Fibroblast of the conjunctiva (primary cell): Measurements from ENCODE around the gene ADAM22.

Experiments
- DNase-seq: peaks from one replicate; pipeline ENCODE4 v3.0.0-alpha.2; 2010; ENCODE audit warnings: low read depth

The ADAM22 gene

GRCh38 chr7:88040694-88041093, 106.6 kb downstream of the ADAM22 start:
- no peak for DNase-seq

- no peak for DNase-seq
These were observed 107.5 kb downstream of the ADAM22 start for GRCh38 chr7:88041583-88041982.

- DNase-seq, result no peak
These were observed 108.1 kb downstream of the ADAM22 start for GRCh38 chr7:88042157-88042556.

GRCh38 chr7:88042803-88043202, 108.8 kb downstream of the ADAM22 start:
- no peak for DNase-seq

- no peak for DNase-seq
These were observed 110.0 kb downstream of the ADAM22 start for GRCh38 chr7:88044069-88044468.

- no peak for DNase-seq
These were observed 113.0 kb downstream of the ADAM22 start for GRCh38 chr7:88046839-88047573.

- no peak for DNase-seq
These were observed 123.6 kb downstream of the ADAM22 start for GRCh38 chr7:88057655-88058054.

GRCh38 chr7:88062238-88062637, 128.2 kb downstream of the ADAM22 start:
- DNase-seq, result no peak

GRCh38 chr7:88069093-88069492, 135.0 kb downstream of the ADAM22 start:
- no peak for DNase-seq

GRCh38 chr7:88071994-88072714, 138.1 kb downstream of the ADAM22 start:
- DNase-seq, result no peak

GRCh38 chr7:88072715-88073055, 138.6 kb downstream of the ADAM22 start:
- no peak for DNase-seq

GRCh38 chr7:88073626-88074025, 139.6 kb downstream of the ADAM22 start:
- no peak for DNase-seq

GRCh38 chr7:88075216-88075615, 141.2 kb downstream of the ADAM22 start:
- no peak for DNase-seq

- no peak for DNase-seq
These were observed 149.8 kb downstream of the ADAM22 start for GRCh38 chr7:88083883-88084282.

GRCh38 chr7:88089561-88089960, 155.5 kb downstream of the ADAM22 start:
- DNase-seq, result no peak

GRCh38 chr7:88090240-88090639, 156.2 kb downstream of the ADAM22 start:
- no peak for DNase-seq

GRCh38 chr7:88090671-88091070, 156.6 kb downstream of the ADAM22 start:
- no peak for DNase-seq

GRCh38 chr7:88091988-88092675, 158.1 kb downstream of the ADAM22 start:
- DNase-seq, result no peak

- no peak for DNase-seq
These were observed 158.6 kb downstream of the ADAM22 start for GRCh38 chr7:88092676-88092999.

GRCh38 chr7:88101769-88102168, 167.7 kb downstream of the ADAM22 start:
- no peak for DNase-seq

GRCh38 chr7:88102675-88103074, 168.6 kb downstream of the ADAM22 start:
- no peak for DNase-seq

- DNase-seq, result no peak
These were observed 170.7 kb downstream of the ADAM22 start for GRCh38 chr7:88104732-88105131.

GRCh38 chr7:88105231-88105630, 171.2 kb downstream of the ADAM22 start:
- no peak for DNase-seq
